Measurements from ENCODE around the gene AMZ2.
A peak's percentile ranks its signal among the peaks of the same experiment; 100 is the strongest.
"Not testable (repeated sequence)": the region's sequence is repeated elsewhere in the genome, so short reads cannot be mapped to it uniquely, and the experiment has no call there.

Gene AMZ2, protein sequence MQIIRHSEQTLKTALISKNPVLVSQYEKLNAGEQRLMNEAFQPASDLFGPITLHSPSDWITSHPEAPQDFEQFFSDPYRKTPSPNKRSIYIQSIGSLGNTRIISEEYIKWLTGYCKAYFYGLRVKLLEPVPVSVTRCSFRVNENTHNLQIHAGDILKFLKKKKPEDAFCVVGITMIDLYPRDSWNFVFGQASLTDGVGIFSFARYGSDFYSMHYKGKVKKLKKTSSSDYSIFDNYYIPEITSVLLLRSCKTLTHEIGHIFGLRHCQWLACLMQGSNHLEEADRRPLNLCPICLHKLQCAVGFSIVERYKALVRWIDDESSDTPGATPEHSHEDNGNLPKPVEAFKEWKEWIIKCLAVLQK

DNA sequence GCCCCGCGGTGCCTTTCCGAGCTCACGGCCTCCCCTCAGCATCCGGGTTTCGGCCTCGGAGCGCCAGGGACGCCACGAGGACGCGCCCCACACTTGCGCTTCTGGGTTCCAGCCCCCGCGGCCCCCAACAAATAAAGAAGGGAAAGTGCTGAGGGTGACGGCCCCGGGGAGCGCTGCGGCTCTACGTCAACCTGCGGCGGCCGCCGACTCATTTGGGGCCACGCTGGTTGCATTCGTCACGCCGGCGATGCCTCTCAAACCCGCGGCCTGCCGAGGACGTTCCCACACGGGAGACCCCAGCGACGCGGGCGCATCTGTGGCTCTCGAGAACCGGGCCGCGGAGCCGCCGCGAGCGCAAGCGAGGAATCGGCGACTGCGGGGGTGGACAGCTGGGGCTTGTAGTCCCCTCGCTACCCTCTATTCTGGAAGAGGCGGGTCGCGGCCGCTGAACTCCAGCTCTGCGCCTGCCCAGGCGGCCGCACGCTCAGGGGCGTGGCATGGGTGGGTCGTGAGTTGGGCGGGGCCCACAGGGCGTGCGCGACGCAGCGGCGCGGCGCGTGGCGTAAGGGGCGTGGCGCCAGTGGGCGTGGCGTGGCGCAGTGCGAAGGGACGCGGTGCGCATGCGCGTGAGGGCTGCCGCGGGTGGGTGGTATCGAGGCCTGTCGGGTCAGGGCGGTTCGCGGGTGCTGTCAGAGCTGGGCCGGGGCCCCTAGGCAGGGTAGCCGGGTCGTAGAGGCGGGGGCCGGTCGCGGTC lies at the start of gene AMZ2:
AMZ2 (plus strand) TSS at position 599 of the 754 bp plus-strand sequence. CDS start 2,145 bp downstream, outside the sequence.
- DNase-seq: peak; percentile 93 to 97

DNA sequence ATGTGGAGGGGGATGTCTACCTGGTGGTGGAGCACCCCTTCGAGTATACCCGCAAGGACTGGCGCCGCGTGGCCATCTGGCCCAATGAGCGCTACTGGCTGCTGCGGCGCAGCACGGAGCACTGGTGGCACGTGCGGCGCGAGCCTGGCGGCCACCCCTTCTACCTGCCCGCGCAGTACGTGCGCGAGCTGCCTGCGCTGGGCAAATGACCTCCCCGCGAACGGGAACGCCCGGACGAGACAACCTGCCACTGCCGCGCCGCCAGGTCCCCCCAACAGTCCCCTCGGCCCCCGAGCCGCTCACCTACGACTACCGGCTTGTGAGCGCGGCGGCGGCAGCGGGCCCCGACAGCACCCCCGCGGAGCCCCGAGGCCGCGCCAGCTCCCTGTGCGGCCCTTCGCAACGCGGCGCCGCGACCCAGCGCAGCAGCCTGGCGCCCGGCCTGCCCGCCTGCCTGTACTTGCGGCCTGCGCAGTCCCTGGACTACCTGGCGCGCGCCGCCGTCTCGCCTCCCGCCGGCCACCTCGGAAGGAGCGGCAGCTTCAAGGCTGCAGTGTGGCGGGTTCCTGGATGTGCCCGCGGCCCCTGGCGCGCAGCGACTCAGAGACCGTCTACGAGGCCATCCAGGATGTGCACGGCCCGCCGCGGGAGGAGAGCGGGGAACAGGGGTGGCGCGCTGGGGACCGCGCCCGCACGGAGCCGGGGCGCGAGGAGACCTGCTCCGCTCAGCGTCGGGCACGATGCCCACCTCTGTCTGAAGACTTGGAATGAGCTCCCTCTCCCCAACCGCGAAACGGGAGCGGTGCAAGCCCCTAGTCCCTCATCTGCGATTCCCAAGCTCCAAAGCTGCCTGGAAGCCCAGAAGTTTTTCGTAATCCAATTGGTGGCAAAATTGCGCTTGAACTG lies 48.7 kb upstream of the AMZ2 start:
- DNase-seq: peak in 1 of 2 experiments; percentile 21

DNA sequence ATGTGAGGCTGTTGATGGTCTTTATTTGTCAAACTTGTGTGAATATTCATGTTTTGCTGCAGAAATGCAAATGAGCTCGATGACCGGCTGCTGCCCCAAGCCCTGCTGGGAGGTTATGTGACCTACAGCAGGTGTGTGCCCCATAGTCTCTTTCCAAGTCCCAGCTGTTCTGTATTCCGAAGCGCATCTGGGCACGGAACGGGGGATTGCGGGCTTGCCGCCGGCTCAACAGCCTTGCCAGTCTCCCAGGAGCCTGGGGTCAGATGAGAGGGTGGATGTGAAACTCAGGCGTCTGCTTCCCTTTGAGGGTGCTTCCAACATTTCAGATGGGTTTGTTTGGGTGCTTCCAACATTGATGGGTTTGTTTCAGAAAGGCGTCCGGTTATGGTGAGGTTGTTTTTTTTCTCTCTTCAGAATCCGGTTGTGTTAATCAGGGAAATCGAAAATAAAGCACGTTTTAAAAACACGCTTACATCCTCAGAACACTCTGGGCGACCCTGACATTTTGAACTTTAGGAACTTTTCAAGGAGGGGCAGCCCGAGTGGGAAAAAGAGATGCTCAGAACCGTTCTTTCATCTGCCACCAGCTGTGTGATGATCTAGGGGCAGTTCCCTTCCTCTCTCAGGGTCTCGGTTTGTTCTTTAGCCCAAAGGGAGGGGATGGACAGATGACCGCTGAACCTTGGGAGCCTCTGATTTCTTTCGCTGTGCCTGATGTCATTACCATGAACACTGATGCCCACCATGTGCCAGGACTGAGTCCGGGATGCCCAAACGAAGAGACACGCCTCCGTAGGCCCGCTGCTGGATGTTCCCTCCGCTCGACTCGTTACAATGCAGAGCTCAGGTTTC lies 47.8 kb upstream of the AMZ2 start:
- DNase-seq: no peak

DNA sequence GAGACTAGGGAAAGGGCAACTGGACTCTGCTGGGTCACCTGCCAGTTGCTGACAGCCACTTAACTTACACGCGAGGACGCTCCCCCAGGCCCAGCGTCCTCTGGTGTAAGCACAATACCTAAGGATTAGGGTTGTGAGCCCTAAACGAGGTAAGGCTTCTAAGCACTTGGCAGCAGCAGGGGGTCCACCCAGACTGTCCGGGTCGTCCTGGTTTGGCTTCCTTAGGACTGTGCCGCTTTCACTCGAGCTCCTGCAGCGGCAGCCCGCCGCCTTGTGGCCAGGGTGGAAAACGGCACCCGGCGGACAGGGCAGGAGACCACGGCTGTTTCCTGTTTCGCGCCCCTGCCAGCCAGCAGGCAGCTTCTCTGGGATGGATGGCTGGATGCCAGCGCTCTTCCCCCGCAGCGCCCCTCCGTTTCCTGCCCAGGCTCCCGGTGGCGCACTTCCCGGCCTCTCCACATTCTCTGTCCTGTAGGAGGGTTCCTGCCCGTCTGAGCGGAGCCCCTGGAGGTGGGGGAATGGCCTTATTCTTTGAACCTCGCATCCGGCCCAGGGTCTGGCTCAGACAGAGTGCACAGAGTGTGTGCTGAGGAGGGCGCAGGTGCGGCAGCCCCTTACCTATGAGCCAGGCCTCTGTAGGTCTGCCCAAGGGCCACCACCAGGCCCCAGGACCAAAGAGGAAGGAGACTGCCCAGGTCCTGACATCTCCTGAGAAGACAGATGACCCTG lies 47.0 kb upstream of the AMZ2 start:
- peak; percentile 62 to 81 for DNase-seq

DNA sequence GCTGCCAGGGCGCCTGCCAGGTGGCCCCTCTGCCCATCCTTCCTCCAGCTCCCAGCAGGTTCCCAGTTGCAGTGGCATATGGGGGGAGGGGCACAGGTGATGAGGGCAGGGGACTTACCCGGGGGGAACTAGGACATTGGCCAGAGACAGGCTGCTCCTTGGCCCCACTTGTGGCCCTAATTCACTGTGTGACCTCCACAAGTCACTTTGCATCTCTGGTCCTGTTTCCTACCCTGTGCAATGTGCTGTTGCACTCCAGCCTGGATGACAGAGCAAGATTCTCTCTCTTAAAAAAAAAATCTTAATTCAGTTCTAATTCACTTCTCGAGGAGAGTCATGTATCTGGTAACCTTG lies 46.4 kb upstream of the AMZ2 start:
- not testable (repeated sequence) for DNase-seq

DNA sequence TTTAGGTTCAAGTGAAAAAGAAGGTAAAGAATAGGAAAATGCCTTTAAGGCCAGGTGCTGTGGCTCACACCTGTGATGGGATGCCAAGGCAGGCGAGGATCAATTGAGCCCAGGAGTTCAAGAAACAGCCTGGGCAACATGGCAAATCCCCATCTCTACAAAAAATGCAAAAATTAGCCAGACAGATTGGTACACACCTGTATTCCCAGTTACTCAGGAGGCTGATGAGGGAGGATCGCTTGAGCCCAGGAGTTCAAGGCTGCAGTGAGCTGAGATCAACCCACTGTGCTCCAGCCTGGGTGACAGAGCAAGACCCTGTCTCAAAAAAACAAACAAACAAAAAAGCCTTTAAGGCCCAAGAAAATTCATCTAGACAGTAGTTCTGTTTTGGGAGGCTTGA lies 45.5 kb upstream of the AMZ2 start:
- DNase-seq: not testable (repeated sequence)

DNA sequence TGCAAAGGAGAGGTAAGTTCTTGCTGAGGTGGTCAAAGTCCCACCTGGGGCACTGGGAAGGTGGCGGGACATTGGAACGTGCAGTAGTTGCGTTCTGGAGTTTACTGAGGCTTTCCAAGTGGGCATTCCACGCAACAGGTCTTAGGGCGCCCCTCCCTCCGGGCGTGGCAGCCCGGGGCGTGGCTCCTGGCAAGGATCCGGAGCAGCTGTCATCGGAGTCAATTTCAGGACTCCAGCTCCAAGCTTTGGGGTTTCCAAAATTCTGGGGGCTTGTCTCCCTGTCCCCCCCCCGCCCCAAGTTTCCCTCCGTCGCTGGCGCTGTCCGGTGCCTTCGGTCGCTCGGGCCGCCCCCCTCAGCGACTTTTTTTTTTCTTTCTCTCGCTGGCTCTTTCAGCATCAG lies 43.1 kb upstream of the AMZ2 start:
- no peak for DNase-seq

DNA sequence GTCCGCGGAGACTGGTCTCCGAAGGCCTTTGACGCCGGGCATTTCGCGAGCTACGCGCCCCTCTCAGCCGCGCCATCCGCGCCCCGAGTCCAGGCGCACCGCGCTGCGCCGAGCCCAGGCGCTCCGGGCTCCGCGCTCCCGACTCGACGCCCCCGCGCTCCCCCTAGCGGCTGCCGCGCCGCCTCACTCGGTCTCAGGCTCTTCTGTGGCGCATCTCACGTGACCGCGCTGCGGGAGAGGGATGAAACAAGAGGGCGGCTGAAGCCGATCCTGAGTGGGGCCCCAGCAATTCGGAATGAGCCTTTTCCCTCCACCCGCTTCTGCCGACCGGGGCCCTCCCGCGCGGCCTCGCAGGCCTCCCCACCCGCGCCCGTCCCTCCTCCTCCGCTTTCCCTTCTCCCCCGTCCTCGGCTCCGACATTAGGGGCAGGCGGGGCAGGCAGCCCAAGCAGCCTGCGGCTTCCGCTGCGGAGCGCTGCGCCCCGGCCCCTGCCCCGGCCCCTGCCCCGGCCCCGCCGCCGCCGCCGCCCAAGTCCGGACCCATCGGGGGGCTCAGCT lies 42.5 kb upstream of the AMZ2 start:
- peak; percentile 90 to 94 for DNase-seq

DNA sequence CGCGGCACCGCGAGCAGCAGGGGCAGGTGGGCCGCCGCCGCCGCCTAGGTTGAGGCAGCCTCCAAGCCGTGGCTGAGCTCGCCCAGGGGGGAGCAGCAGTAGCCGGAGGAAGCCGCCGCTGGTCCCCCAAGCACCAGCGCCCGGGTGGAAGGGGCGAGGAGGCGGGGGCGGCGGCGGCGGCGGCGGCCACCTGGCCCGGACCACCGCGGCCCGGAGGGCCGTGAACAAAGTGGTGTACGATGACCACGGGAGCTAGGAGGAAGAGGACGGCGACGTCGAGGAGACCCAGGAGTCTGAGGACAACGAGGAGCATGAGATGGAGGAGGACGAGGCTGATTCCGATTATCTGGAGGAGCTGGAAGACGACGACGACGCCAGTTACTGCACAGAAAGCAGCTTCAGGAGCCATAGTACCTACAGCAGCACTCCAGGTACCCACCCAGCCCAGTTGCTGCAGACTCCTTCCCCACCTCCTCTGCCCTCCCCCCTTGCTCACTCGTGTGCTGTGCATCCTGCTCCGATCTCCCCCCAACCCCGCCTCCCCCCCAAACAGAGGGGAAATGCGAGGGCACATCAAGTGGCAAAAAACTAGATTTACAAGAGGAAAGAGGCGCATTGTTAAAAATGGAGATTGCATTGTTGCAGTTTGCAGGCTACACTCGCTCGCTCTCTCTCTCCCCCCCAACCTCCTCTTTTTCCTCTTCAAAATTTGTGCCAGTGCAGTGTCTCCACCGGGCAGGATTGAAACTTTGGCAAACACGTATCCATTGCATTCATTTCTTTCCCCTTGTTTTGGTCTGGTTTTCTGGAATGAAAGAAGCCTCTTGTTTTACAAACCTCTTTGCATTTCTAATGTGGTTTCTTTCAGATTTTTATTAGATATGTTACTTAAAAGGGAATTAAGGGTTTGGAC lies 41.8 kb upstream of the AMZ2 start:
- DNase-seq: no peak

DNA sequence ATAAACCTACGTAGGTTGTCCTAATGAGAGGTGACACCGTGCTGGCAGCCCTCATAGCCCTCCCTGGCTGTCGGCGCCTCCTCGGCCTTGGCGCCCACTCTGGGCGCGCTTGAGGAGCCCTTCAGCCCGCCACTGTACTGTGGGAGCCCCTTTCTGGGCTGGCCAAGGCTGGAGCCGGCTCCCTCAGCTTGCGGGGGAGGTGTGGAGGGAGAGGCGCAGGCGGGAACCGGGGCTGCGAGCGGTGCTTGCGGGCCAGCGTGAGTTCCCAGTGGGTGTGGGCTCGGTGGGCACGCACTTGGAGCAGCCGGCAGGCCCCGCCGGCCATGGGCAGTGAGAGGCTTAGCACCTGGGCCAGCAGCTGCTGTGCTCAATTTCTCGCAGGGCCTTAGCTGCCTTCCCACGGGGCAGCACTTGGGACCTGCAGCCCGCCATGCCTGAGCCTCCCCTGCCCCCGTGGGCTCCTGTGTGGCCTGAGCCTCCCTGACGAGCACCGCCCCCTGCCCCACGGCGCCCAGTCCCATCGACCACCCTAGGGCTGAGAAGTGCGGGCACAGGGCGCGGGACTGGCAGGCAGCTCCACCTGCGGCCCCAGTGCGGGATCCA lies 40.1 kb upstream of the AMZ2 start:
- DNase-seq: no peak

DNA sequence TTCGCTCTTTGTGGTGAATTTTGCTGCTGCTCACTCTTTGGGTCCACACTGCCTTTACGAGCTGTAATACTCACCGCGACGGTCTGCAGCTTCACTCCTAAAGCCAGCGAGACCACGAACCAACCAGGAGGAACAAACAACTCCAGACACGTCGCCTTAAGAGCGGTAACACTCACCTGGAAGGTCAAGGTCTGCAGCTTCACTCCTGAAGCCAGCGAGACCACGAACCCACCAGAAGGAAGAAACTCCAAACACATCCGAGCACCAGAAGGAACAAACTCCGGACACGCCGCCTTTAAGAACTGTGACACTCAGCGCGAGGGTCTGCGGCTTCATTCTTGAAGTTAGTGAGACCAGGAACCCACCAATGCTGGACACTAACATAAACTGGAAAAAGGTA lies 39.2 kb upstream of the AMZ2 start:
- not testable (repeated sequence) for DNase-seq

DNA sequence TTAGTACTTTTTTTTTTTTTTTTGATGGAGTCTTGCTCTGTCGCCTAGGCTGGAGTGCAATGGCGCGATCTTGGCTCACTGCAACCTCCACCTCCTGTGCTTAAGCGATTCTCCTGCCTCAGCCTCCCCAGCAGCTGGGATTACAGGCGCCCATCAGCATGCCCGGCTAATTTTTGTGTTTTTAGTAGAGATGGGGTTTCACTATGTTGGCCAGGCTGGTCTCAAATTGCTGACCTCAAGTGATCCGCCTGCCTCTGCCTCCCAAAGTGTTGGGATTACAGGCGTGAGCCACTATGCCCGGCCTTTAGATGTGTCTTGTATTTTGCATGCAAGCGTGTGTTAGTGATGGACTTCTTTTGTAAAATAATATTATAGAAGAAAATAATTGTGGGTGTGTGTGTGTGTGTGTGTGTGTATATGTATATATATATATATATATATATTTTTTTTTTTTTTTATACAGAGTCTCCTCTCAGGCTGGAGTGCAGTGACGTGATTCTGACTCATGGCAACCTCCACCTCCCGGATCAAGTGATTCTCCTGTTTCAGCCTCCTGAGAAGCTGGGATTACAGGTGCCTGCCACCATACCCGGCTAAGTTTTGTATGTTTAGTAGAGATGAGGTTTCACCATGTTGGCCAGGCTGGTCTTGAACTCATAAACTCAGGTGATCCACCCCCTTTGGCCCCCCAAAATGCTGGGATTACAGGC lies 38.5 kb upstream of the AMZ2 start:
- not testable (repeated sequence) for DNase-seq

DNA sequence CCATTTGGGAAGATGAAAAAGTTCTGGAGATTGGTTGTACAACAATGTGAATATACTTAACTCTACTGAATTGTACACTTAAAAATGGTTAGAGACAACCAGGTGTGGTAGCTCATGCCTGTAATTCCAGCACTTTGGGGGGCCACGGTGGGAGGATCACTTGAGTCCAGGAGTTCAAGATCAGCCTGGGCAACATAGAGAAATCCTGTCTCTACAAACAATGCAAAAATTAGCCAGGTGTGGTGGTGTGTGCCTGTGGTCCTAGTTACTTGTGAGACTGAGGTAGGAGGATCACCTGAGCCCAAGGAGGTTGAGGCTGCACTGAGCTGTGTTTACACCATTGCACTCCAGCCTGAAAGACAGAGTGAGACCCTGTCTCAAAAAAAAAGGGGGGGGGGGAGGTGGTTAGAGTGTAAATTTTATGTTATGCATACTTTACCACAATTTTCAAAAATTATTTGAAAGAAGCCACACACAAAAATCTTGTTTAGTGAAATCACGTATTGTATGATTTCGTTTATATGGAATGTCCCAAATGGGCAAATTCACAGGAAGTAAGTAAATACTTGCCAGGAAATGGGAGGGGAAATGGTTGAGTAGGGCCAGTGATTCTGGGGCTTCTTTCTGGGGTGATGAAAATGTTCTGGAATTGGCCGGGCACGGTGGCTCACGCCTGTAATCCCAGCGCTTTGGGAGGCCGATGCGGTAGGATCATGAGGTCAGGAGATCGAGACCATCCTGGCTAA lies 37.1 kb upstream of the AMZ2 start:
- no peak for DNase-seq

DNA sequence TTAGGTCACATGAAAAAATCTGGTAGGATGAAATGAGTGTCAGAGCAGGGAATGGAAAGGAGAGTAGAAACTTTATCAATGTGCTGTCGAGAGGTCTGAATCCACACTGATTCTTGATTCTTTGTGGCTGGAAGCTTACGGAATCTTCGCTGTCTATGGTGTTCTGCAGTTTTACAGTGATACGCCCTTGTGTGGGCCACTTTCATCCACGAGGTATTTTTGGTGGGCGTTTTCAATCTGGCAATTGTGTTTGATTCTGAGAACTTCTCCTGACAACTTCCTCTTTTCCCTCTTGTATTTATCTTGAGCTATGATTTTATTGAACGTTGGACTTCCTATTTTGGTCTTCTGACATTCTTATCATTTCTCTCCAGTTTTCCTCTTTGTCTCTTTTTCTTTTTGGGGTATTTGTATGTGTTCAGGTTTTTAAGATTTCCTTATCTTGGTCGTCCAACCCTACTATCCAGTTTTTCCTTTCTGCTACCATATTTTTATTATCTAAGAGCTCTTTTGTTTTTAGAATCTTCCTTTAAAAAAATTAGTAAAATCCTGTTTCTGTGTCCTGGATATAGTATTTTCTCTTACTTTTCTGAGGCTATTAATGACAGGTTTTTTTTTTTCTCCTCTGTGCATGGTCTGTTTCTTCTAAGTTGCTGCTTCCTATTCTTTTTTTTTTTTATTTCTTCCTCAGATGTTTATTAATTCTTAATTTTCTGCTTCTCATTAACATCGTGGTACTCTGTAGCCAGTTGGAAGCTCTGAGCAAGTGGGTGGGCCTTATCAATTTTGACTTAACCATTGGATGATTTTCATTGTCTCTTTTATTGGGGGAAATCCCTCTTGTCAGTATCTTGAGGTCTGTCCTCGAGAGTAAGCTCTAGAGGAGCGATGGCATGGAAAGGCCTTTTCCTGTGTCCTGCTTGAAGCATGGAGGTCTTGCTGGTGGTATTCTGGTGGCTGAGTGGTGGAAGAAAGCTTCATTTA lies 34.1 kb upstream of the AMZ2 start:
- not testable (repeated sequence) for DNase-seq

DNA sequence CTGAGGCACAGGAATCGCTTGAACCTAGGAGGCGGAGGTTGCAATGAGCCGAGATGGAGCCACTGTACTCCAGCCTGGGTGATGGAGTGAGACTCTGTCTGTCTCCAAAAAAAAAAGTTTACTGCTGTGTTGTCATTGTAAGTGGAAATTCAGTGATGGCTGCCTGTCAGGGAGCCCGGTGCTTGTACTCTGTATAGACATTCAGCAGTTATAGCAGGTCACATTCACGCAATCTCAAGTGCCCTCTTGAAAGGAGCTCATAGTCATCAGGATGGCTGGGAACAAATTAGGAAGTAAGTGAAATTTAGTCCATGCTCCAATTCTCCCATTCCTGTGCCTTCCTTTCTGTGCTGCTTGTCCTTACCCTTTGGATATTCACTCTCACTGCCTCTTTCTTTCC lies 32.4 kb upstream of the AMZ2 start:
- not testable (repeated sequence) for DNase-seq

DNA sequence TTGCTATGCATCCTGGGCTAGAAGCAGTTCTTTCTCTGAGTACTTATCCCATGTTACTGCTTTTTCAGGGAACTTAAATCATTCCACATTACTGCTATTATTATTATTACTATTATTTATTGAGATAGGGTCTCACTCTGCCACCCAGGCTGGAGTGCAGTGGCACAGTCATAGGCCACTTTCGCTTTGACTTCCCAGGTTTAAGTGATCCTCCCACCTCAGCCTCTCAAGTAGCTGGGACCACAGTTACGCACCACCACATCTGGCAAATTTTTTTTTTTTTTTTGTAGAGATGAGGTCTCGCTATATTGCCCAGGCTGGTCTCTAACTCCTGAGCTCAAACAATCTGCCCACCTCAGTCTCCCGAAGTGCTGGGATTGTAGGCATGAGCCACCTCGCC lies 28.4 kb upstream of the AMZ2 start:
- not testable (repeated sequence) for DNase-seq

DNA sequence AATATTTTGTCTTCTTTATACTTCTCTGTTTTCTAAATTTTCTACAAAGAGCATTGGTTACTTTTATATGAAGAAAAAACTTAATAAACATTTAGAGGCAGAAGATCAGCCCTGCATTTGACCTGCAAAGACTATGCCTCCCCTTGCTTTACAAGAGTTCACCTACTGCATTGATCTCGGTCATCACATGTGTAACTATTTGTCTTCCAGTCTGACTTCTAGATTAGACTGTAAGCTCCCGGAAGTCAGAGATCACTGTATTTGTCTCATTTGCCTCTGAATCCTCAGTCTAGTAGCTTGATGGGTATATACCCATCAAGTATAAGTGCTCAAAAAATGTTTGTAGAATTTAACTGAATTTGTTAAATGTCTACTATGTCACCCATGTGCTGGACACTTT lies 27.7 kb upstream of the AMZ2 start:
- DNase-seq: not testable (repeated sequence)
